ENCODE measurements around the gene UROC1. TPM values are rescaled to one million over a fixed set of nuclear protein-coding genes. Genes with fewer than 3 reads are reported as not detected.

The UROC1 gene
- total and polyA plus RNA-seq, 2 donors, result 0.03 TPM; not detected in 1

DNA sequence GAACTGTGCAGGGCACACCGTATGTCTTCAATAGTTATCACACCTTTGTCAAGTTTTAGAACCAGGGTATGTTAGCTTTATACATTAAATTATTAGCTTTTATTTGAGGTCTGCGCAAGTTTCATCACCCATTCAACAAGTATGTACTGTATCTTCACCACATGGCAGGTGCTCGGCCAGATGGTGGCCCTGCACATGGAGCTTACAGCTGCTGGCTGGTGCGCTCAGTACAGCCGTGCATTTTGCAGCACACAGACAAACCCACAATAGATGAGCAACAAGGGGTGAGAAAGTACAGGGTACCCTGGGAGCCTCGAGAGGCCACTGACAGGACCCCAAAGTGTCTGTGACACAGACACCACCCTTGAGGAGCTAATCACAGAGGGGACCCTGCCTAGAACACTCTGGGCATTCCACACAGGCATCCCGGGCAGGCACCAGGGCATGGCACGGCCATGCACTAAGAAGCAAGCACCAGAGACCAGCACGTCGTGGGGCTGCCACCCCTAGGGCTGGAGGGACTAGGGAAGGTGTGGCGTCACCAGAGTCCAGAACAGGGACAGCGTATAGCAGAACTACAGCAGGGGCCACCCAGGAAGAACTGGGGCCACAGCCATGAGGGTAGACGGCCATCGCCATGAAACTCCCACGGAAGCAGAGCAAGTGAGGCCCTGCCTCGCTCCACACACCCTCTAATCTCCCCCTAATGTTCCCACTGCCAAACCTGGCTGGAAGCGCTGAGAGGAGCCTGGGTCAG is 69.3 kb downstream of the UROC1 start:
- H3K27ac ChIP-seq (ENCODE audit: low read depth), result no peak overlapping the region
- WGBS, result 93% methylated on average over 17 of the region's 17 CpGs
- no peaks in the 10 kb centered on the region for H3K4me1 ChIP-seq (ENCODE audit: insufficient read depth)
- no peak overlapping the region for H3K4me3 ChIP-seq (ENCODE audit: low read depth, low read length)
- H3K36me3 ChIP-seq (ENCODE audit: insufficient read depth), result no peaks in the 10 kb centered on the region
- DNase-seq (ENCODE audit: extremely low spot score), result no peak

DNA sequence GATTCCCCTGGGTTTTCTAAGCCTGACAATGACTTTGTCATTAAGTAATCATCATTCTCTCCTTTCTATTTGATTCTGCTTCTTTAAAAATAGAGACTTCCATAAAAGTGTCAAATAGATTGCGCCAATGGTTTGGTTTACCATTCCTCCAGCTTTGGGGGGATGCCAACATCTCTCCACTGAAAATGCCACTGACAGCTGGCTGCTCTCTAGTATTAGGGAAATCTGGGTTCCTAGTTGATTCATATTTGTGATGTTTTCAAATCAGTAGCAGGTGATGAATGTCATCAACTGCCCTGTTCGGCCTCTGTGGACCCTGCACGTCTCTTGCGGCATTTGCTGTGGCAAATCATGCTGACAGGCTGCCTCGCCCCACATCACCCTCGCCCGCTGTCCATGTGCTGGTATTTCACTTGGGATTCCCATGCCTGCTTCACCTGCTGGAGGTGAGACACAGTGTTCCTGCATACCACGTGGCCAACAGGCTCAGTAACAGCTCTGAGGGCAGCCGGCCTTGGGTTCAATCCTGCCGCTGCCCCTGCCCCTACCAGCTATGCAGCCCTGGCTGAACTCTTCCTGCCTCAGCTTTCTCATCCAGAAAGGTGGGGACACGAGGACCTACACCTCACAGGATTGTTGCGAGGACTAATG is 70.0 kb downstream of the UROC1 start:
- 75% methylated on average over 12 of the region's 12 CpGs for WGBS
- DNase-seq (ENCODE audit: extremely low spot score), result no peak
- Histone ChIP-seq H3K36me3 (ENCODE audit: insufficient read depth) (no peaks in the 10 kb centered on the region), H3K4me1 (ENCODE audit: insufficient read depth) (no peaks in the 10 kb centered on the region), H3K4me3 (ENCODE audit: low read depth, low read length) (no peak overlapping the region), H3K27ac (ENCODE audit: low read depth) (no peak overlapping the region)

GRCh38 chr3:126446791-126447190 is 70.8 kb downstream of the UROC1 start:
- no peaks in the 10 kb centered on the region for H3K36me3 ChIP-seq (ENCODE audit: insufficient read depth)
- 83% methylated on average over 2 of the region's 2 CpGs for WGBS
- no peak overlapping the region for H3K4me3 ChIP-seq (ENCODE audit: low read depth, low read length)
- no peak for DNase-seq (ENCODE audit: extremely low spot score)
- peaks cover 1% of the 10 kb centered on the region for H3K4me1 ChIP-seq (ENCODE audit: insufficient read depth)
- no peak overlapping the region for H3K27ac ChIP-seq (ENCODE audit: low read depth)

GRCh38 chr3:126446301-126446700 is 71.3 kb downstream of the UROC1 start:
- Histone ChIP-seq H3K4me1 (ENCODE audit: insufficient read depth) (peaks cover 1% of the 10 kb centered on the region), H3K36me3 (ENCODE audit: insufficient read depth) (no peaks in the 10 kb centered on the region), H3K4me3 (ENCODE audit: low read depth, low read length) (no peak overlapping the region), H3K27ac (ENCODE audit: low read depth) (no peak overlapping the region)
- WGBS, result 94% methylated on average over 8 of the region's 8 CpGs
- DNase-seq (ENCODE audit: extremely low spot score), result no peak

GRCh38 chr3:126445506-126445905 is 72.1 kb downstream of the UROC1 start:
- Histone ChIP-seq H3K27ac (ENCODE audit: low read depth) (no peak overlapping the region), H3K4me1 (ENCODE audit: insufficient read depth) (peaks cover 1% of the 10 kb centered on the region), H3K36me3 (ENCODE audit: insufficient read depth) (no peaks in the 10 kb centered on the region), H3K4me3 (ENCODE audit: low read depth, low read length) (no peak overlapping the region)
- 50% methylated on average over 5 of the region's 5 CpGs for WGBS
- DNase-seq (ENCODE audit: extremely low spot score), result no peak

GRCh38 chr3:126442856-126443242 is 74.7 kb downstream of the UROC1 start:
- WGBS, result 85% methylated on average over 3 of the region's 3 CpGs
- DNase-seq (ENCODE audit: extremely low spot score), result no peak
- Histone ChIP-seq H3K4me1 (ENCODE audit: insufficient read depth) (peaks cover 1% of the 10 kb centered on the region), H3K27ac (ENCODE audit: low read depth) (no peak overlapping the region), H3K4me3 (ENCODE audit: low read depth, low read length) (no peak overlapping the region), H3K36me3 (ENCODE audit: insufficient read depth) (peaks cover 3% of the 10 kb centered on the region)

- Histone ChIP-seq H3K27ac (ENCODE audit: low read depth) (no peak overlapping the region), H3K4me3 (ENCODE audit: low read depth, low read length) (no peak overlapping the region), H3K36me3 (ENCODE audit: insufficient read depth) (peaks cover 3% of the 10 kb centered on the region), H3K4me1 (ENCODE audit: insufficient read depth) (peaks cover 1% of the 10 kb centered on the region)
- WGBS, result 68% methylated on average over 13 of the region's 13 CpGs
- no peak for DNase-seq (ENCODE audit: extremely low spot score)
These were observed 75.3 kb downstream of the UROC1 start for GRCh38 chr3:126442094-126442855.

DNA sequence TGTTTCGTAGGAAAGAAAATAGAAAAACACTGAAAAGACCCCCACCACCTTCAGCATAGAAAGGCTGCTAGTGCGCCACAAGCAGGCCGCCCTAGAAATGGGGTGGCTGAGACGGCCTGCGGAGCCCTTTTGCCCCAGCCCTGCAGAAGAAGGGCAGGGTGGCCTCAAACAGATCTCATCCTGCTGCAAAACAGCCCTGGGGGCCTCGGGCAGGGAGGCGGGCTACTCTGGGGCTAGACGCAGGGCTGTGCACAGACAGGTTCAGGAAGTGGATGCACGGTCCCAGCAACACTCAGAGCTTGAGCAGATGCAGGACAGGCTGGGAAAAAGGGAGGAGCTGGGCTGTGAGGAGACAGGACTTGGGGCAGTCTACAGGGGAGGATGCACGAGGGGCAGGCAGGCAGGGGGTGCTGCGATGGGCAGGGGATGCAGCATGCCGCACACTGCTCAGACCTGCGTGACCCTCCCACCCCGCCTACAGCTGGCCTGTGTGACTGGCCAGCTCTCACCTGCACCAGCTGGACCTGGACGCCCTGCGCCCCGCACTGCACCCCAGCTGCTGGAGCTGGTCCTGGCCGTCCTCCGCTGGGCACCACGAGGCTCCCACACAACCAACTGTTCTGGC is 76.2 kb downstream of the UROC1 start:
- DNase-seq (ENCODE audit: extremely low spot score), result no peak
- WGBS, result 90% methylated on average over 20 of the region's 20 CpGs
- Histone ChIP-seq H3K27ac (ENCODE audit: low read depth) (no peak overlapping the region), H3K4me1 (ENCODE audit: insufficient read depth) (peaks cover 1% of the 10 kb centered on the region), H3K36me3 (ENCODE audit: insufficient read depth) (peaks cover 3% of the 10 kb centered on the region), H3K4me3 (ENCODE audit: low read depth, low read length) (no peak overlapping the region)

- no peak for DNase-seq (ENCODE audit: extremely low spot score)
- peaks cover 3% of the 10 kb centered on the region for H3K36me3 ChIP-seq (ENCODE audit: insufficient read depth)
- WGBS, result 97% methylated on average over 9 of the region's 9 CpGs
These were observed 76.9 kb downstream of the UROC1 start for GRCh38 chr3:126440709-126440995.

DNA sequence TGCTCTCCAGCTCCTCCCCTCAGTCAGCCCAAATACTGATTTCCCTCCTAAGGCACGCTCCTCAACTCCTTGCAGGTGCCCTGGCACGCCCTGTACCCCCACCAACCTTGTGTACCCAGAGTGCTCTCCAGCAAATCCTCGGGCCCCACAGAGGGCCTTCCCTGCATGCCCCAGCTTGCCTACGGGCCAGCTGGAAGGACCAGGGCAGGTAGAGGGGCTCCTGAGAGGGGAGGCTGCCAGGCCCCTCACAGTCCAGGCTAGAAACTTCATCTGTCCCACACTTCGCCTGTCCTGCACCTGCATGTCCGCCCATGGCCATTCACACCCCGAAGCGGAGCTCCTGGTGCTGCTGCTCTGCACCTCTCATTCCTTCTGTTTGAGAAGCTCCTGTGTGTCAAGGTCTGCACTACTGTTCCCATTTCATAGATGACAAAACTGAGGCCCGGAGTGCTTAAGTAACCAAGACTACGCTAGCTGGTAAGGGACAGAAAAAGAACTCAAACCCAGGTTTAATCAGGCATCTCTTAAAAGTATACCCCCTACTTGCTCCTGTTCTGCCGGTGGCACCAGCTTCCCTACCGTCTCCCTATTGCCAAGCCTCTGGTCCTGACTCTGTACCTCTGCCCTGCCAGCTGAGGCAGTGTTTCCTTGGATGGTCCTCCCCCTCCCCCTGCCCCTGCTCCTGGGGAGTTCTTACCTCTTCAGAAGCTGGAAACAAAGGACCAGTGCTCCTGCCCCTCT is 77.4 kb downstream of the UROC1 start:
- no peak for DNase-seq (ENCODE audit: extremely low spot score)
- peaks cover 3% of the 10 kb centered on the region for H3K36me3 ChIP-seq (ENCODE audit: insufficient read depth)
- H3K4me1 ChIP-seq (ENCODE audit: insufficient read depth), result peaks cover 1% of the 10 kb centered on the region
- no peak overlapping the region for H3K27ac ChIP-seq (ENCODE audit: low read depth)
- 94% methylated on average over 12 of the region's 12 CpGs for WGBS
- H3K4me3 ChIP-seq (ENCODE audit: low read depth, low read length), result no peak overlapping the region

More at GRCh38 chr3:126440709-126440995, 76.9 kb downstream of the UROC1 start:
- H3K27ac ChIP-seq (ENCODE audit: low read depth), result no peak overlapping the region
- H3K4me1 ChIP-seq (ENCODE audit: insufficient read depth), result peaks cover 1% of the 10 kb centered on the region
- no peak overlapping the region for H3K4me3 ChIP-seq (ENCODE audit: low read depth, low read length)

DNA sequence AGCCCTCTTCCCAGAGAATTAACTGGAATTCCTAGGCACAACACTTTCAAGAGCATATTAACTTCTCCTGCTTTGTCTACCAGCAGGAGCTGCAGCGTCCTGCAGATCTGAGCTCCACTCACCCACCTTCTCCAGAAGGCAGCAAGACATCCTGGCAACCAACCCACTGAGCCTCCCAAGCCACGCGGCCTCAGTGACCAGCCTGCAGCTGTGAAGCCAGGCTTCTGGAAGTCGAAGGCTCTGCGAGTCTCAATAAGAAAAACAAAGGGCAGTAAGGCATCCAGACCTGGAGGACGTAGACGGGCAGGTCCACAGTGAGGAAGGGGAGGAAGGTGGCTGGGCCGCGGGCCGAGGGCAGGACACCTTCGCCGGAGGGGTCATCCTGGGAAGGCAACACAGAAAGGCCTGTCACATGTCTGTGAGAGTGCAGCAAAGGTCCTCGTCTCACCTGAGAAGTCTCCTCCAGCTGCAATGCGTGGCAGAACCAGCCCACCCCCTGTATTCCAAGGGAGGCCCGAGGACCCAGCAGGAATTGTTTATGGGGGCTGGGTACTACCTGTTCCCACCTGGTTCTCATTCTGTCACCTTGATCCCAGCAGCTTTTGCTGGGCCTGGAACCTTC is 78.1 kb downstream of the UROC1 start:
- DNase-seq (ENCODE audit: extremely low spot score), result no peak
- H3K27ac ChIP-seq (ENCODE audit: low read depth), result no peak overlapping the region
- WGBS, result 89% methylated on average over 15 of the region's 15 CpGs
- peaks cover 3% of the 10 kb centered on the region for H3K36me3 ChIP-seq (ENCODE audit: insufficient read depth)
- H3K4me1 ChIP-seq (ENCODE audit: insufficient read depth), result peaks cover 1% of the 10 kb centered on the region
- H3K4me3 ChIP-seq (ENCODE audit: low read depth, low read length), result no peak overlapping the region

GRCh38 chr3:126438746-126439145 is 78.8 kb downstream of the UROC1 start:
- 94% methylated on average over 10 of the region's 10 CpGs for WGBS
- H3K4me1 ChIP-seq (ENCODE audit: insufficient read depth), result peaks cover 1% of the 10 kb centered on the region
- DNase-seq (ENCODE audit: extremely low spot score), result no peak
- H3K36me3 ChIP-seq (ENCODE audit: insufficient read depth), result peaks cover 3% of the 10 kb centered on the region
- no peak overlapping the region for H3K27ac ChIP-seq (ENCODE audit: low read depth)
- H3K4me3 ChIP-seq (ENCODE audit: low read depth, low read length), result no peak overlapping the region

GRCh38 chr3:126438186-126438585 is 79.4 kb downstream of the UROC1 start:
- 87% methylated on average over 8 of the region's 8 CpGs for WGBS

More at GRCh38 chr3:126438186-126438585, 79.4 kb downstream of the UROC1 start:
- H3K27ac ChIP-seq (ENCODE audit: low read depth), result no peak overlapping the region
- H3K4me3 ChIP-seq (ENCODE audit: low read depth, low read length), result no peak overlapping the region
- peaks cover 3% of the 10 kb centered on the region for H3K36me3 ChIP-seq (ENCODE audit: insufficient read depth)
- peaks cover 1% of the 10 kb centered on the region for H3K4me1 ChIP-seq (ENCODE audit: insufficient read depth)
- DNase-seq (ENCODE audit: extremely low spot score), result no peak
